ENCODE results near the gene FOXO3.

DNA sequence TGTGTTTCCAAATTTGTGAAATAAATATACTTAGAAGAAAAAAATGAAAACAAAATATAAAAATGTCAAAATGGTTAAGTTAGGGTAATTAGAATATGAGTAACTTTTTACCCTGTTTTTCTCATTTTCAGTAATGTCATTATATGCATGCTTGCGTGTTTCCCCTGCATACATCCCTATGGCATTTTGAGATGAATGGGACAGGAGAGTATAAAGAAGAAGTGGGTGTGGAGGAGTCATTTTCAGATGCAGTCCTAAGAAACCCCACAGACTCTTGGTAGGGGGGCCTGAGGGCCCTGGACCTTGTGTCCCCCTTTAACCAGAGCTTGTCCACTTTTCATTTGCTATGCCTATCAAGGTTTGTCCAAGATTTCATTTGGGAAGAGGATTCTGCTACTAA lies 77.2 kb downstream of the FOXO3 start:
- no peak for TF ChIP-seq EZH2 (IDR thresholded peaks at IDR 0.05; ENCODE audit: low read length)
- TF ChIP-seq, protein P1, sequence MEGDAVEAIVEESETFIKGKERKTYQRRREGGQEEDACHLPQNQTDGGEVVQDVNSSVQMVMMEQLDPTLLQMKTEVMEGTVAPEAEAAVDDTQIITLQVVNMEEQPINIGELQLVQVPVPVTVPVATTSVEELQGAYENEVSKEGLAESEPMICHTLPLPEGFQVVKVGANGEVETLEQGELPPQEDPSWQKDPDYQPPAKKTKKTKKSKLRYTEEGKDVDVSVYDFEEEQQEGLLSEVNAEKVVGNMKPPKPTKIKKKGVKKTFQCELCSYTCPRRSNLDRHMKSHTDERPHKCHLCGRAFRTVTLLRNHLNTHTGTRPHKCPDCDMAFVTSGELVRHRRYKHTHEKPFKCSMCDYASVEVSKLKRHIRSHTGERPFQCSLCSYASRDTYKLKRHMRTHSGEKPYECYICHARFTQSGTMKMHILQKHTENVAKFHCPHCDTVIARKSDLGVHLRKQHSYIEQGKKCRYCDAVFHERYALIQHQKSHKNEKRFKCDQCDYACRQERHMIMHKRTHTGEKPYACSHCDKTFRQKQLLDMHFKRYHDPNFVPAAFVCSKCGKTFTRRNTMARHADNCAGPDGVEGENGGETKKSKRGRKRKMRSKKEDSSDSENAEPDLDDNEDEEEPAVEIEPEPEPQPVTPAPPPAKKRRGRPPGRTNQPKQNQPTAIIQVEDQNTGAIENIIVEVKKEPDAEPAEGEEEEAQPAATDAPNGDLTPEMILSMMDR (optimal IDR thresholded peaks at IDR 0.05 in 1 of 3, IDR thresholded peaks at IDR 0.05 in 1 of 3, conservative IDR thresholded peaks at IDR 0.05 in 1 of 3; ENCODE audit: extremely low read depth in 1 of 3, insufficient read depth in 2 of 3, low read length in 3 of 3) = no peak
